NCI-H345 treated with DMSO at 0.1 percent for 48 hours (cell line): ENCODE results near the gene CNTNAP5.

Experiments used
- DNase-seq: peaks from one replicate; lab custom pipeline; 2025; ENCODE audit not compliant: unreplicated experiment; lab: John Stamatoyannopoulos, UW

The CNTNAP5 gene

DNA sequence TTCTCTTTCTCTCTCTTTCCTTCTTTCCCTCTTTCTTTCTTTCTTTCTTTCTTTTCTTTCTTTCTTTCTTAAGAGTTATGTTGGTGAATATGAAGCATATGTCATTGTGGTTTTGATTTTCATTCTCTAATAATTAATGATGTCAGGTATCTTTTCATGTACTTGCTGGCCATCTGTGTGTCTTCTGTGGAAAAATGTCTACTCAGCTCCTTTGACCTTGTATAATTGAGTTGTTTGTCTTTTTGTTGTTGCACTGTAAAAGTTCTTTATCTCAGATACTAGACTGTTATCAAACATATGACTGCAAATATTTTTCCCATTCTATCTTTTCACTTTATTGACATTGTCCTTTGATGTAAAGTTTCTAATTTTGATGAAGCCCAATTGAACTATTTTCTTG is 645.1 kb downstream of the CNTNAP5 start:
- no peak for DNase-seq

DNA sequence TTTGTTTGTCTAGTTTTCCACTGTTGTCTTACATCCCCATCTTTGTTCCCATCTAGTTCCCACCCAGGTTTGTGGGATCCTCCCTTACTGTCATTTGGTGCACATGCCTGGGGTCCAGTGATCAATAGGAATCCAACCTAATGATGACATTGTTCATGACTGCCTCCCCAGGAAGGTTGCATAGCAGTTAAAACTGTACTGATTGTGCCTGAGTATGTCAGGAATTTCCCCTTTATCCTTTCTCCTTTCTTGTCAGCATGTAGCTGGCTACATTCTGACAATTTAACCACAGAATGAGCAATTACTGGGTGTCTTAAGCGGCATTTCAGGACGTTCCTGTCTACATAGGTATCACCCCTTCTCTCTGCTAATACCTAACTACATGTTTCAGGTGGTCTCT is 653.0 kb downstream of the CNTNAP5 start:
- no peak for DNase-seq

DNA sequence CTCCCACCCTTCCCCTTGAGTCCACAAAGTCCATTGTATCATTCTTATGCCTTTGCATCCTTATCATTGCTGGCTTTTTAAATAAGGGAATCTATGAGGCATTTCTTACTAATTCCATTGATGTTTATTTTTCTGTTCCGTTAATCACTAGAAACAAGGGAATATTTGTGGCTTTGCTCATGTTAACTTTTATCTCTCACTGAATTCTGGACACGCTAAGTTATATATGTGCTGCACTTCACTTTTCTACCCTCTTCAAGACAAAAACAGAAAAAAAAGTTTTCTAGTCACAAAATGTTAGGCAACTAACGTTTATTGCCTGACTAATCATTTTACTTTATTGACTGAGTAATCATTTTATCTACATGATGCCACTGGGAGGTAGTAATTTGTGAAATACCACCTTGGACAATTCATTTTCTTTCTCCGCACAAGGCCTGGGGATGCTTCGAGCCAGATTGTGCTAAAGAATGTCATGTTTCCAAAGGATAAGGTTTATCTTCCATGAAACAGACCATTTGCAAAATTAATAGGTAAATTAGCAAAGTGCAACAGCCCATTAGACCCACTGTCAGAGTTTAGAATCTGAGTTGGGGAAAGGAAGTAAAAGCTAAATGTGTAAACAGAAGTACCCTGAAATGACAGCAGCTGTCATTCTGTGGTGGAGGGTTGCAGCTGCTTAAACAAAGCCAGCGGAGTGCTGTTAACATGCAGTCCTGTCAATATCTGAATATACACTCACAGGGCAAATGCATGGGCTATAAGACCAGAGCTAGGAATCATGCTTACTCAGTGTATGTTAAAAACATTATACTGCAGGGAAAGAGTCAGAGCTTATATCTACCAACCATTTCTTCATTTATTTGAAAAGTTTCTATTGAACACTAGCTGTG is 658.7 kb downstream of the CNTNAP5 start:
- peak; percentile 74 for DNase-seq

DNA sequence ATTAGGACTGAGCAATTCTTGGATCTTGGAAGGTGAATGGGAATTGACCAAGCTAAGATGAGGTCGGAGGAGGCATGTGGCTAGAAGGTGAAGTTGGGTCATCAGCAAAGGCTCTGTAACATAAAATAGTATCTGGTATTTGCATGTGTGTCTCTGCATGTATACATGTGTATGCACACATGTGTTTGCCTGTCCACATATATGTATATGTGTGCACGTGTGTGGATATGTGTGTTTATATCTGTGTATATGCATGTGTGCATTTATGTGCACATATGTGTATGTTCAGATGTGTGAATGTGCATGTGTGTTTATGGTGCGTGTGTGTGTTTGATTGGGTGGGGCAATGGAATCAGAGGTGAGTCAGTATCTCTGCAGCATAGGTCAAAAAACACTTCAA is 664.3 kb downstream of the CNTNAP5 start:
- DNase-seq = no peak

DNA sequence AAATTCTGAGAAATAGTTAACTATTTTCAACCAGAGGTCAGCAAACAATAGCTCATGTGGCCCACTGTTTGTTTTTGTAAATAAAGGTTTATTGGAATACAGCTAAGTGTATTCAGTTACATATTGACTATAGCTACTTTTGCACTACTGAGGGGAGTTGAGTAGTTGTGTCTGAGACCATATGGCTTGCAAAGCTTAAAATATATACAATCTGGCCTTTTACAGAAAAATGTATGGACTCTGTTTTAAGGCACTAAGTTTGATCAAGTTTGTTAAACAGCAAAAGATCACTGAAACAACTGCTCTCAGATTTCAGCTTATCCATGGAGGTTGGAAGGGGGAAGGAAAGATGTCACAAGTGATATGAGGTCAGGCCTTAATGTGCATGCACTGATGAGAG is 667.1 kb downstream of the CNTNAP5 start:
- DNase-seq = no peak

DNA sequence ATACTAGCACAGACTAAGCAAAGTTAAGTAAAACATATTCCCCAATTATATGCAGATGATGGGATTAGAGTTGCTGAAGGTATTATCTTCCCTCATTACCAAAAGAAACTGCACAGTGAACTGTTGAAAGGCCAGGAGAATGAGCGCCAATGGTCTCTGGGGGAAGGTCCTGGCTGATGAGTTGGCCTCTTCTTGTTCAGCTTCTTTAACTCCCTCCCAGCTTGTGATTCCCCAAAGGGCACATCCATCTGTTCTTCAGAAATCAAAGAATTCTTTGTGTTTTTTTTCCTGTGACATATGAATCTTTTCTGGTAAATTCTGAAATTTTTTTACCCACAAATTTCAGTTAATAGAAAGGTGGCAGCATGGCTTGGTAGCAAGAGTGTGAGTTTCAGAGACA is 667.6 kb downstream of the CNTNAP5 start:
- DNase-seq = no peak

DNA sequence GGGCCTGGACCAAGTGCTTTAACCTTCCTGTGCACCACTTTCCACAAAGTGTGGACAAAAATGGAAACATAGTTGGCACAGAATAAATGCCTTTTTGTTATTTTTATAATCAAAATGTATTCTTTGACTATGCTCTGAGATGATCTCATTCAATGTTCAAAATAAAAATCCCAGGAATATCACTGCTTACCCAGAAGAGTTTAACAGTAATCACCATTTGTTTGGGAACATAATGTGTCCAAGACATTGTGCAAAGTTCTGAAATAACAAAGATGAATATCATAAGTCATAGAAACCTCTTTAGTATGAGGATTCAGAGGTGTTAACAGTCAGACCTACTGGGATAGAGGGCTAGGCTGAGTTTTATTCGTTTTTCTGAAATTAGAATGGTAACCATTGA is 668.1 kb downstream of the CNTNAP5 start:
- DNase-seq = no peak

DNA sequence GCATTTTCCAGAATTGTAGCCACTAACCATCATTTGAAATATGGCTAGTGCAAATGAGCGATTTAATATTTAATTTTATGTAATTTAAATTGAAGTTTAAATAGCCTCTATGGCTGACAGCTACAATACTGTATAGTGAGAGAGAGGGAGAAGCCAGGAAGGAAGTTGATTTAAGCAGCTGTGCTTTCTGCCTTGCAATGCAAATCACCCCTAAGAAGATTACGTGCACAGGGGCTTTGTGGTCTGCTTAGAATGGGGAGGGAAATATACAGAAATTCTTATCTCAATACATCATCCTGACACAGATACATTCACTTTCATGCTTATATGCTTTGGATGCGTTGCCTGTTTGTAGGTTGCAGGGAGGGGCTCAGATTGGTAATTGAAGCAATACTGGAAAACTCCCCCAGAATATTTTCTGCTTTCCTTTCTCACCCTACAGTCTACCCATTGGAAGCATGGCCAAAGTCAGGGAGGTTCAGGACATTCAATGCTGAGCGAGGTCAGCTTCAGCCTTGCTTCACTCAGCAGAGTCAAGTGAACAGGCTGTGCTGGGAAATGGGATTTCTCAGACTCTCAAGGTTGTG is 674.0 kb downstream of the CNTNAP5 start:
- DNase-seq = no peak

DNA sequence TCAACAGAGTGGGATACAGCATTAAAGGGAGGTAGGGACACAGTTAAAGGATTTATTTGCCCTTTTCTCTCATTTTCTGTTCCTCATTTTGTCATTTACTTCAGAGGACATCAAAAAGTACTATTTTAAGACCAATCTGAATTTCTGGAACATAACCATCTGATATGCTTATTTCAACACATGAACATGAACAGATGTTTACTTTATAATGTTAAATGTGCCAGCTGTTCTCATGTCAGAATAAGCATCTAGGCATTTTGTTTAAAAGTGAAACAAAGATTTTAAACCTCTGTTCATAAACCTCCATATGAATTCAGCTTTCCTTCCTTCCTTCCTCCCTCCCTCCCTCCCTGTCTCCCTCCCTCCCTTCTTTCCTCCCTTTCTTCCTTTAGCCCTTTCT is 677.7 kb downstream of the CNTNAP5 start:
- DNase-seq = no peak

DNA sequence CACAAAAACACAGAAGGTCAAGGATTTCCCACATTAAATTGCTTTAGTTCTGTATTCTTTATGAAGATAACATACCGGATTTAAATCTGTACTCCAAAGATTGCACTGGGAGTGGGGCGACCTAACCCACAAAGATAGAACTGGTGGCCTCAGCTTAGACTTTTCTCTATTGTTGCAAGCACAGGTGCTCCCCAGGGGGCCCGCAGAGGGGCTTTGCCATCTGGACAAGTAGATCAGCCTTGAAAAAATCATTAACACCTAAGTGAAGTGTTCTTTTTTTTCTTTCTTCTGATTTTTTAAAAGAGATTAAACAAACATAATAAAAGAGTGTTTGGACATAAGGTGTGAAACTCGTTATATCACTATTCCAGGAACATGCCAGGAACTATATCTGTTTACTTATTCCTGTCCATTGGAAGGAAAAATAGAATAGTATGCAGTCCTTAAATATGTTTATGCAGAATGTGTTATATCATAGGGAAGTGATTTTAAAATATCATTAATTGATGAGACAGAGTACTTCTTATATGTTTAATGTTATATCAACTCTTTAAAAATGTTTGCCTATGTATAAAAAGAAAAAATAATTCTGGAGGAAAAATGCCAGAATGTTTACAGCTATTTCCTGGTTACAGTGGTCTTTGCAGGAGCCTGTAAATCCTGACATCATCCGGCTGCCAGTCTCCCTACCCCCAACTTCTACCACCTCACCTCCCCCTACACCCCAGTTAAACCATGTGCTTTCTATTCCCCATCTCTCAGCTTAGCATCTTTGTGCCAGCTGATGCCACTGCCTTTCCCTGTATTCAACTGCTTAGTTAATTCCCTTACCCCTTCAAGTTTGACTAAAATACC is 679.2 kb downstream of the CNTNAP5 start:
- DNase-seq = no peak

DNA sequence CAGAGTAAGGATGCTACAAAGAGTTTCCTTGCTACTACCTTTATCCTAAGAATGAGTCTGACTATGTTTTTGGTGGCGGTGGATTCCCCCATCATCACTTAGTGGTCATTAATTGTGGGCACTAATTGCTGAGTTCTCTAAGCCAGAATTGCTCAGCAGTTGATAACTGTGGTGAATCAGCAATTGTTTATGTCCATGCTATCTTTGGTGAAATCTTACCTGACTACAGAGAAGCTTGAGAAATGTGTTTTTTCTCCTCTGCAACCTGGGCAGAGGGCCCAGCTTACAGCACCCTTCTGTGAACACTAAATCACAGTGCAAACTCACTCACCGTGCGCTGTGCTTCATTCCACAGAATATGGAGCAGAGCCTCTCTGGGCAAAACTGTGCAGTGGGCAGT is 683.6 kb downstream of the CNTNAP5 start:
- no peak for DNase-seq

DNA sequence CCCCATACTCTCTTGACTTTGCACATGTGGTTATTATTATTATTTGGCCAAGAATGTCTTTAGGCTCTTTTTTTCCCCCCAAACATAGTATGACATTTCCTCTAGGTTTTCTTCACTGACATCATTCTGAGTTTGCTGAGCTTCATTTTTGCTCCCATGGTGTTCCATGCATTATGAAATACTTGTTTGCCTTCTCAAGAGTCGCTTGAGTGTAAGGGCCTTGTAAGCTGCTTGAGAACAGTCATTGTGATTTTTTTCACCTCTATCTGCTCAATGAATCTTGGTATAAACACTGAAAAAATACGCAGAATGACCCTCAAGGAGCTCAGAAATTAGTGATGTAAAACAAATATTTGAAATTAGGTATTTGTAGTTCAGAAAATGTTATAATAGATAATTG is 688.9 kb downstream of the CNTNAP5 start:
- no peak for DNase-seq

DNA sequence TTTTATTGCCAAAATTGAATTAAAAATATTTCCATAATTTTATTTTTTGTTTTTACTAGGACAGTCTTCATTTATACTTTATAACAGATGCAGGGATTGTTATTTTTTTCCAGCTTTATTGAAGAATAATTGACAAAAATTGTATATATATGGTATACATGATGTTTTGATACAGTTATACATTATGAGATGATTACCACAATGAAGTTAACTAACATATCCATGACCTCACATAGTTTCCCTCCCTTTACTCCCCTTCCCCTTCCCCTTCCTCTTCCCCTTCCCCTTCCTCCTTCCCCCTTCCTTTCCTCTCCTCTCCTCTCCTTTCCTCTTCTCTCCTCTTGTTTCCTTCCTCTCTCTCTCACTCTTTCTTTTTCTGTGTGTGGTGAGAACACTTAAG is 700.1 kb downstream of the CNTNAP5 start:
- no peak for DNase-seq

DNA sequence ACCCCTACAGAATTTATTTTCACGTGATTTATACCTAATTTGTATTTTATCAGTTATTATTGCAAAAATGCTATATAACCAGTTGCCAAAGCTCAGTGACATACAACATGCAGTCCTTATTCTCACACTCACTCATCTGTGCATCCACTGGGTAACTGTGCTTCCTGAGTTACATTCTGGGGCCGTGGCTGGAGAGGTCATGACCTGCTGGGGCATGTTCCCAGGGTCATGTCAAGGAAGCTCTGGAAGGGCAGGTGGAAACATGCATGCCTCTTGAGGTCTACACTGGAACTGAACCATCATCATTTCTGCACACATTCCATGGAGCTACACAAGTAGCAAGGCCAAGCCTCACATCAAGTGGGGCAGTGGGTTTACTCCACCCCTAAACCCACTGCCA is 715.5 kb downstream of the CNTNAP5 start:
- DNase-seq = no peak

DNA sequence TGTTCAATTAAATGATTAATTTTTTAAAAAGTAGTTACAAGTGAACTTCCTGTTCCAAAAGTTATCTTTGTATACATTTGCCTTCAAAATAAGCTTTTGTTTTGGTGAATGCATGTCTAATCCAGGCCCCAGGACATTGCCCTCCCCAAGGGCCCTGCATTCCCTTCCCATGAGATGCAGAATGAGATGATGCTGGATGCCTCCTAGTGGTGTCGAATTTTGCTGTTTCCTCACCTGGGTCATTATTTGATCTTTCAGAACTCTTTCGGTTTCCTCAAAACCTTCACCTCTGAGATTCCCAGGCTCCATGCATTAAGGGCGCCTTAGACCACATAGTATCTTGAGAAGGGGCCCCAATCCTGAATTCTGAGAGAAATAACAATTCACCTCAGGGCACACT is 728.8 kb downstream of the CNTNAP5 start:
- DNase-seq = no peak

DNA sequence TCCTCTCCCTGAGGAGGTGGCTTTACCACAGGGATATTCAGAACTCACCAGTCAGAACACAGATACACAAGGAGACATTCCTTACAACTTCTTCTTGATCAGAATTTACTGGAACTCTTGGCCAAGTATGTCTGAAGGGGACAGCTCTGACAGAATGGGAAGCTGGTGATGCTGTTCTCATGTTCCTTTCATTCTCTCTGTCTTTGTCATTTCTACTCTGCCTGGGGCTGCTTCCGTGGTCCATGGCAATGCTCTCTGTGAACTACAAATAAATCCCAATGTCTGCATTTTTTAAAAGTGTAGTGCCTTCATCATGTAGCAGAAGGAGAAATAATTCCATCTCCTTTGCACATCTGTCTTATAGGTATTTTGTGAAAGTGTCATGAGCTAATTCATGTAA is 730.3 kb downstream of the CNTNAP5 start:
- no peak for DNase-seq

DNA sequence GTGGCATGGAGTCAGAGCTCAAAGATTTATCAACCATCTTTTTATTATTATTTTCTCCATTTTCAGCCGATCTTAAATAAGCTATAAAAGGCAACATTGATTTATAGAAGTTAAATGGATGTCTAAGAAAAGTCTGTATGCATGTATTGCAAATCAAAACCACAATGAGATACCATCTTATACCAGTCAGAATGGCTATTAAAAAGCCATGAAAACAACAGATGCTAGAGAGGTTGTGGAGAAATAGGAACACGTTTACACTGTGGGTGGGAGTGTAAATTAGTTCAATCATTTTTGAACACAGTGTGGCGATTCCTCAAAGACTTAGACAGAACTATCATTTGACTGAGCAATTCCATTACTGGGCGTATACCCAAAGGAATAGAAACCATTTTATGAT is 731.0 kb downstream of the CNTNAP5 start:
- no peak for DNase-seq

DNA sequence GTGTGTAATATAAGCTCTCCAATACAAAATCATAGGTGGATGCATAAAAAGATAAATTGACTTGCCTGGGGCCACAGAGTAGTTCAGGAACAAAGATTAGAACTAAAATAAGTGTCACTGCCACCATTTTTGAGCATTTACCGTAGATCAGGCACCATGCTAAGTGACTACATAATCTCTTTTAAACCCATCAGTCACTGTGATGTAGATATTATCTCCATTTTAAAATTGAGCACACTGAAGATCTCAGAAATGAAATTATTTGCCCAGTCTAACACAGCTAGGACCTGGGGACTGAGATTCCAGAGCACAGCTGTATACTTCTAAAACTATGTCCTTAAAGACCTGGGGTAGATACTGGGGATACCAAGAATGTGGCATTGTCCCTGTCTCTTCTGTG is 737.3 kb downstream of the CNTNAP5 start:
- no peak for DNase-seq

DNA sequence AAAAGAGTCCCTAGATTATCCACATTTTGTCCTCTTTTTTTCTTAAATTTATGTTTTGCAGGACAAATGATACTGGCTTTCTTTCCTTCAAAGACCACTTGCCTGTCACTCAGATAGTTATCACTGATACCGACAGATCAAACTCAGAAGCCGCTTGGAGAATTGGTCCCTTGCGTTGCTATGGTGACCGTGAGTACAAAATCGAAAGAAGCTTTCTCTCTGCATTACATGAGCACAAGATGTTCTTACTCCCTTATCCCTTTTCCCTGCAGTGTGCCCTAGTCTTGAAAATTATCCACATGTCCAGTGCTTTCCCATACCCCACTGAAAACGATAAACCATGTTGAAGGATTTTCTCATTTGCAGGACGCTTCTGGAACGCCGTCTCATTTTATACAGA is 738.5 kb downstream of the CNTNAP5 start:
- DNase-seq = no peak

DNA sequence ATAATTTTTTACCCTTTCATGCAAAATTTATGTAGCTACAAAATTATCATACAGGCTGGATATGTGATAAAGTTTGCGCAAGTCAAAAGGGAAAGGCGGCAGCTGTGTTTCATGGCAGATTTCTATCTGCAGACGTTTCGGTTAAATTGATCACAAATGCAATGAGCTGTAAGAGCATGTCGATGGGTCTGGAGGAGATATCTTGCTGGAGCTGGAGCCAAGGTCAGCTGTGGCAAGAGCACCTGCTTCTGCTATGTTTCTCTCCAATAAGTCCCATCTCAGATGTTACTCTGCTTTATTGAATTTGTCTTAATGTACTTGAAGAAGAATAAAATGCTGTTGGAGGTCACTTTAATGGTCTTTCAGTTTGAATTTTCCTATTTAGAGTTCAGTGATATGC is 749.7 kb downstream of the CNTNAP5 start:
- DNase-seq = no peak

DNA sequence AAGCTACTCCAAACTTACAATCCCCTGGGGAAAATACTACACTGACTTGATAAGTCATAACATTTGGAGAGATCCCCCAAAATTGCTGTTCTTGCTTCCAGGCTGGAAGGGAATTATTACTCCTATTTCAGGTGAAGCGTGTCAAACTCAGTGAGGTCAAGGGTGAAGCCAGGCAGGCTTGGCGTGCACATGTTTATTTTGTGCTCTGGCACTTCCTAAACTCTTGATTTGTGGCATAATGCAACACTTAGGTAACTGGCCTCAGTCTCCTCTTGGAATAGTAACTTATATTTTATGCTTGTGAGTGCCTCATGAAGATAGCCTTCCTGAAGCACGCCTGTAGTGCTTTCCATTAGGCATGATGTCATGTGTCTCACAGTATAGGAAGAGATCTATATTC is 751.2 kb downstream of the CNTNAP5 start:
- DNase-seq = no peak

DNA sequence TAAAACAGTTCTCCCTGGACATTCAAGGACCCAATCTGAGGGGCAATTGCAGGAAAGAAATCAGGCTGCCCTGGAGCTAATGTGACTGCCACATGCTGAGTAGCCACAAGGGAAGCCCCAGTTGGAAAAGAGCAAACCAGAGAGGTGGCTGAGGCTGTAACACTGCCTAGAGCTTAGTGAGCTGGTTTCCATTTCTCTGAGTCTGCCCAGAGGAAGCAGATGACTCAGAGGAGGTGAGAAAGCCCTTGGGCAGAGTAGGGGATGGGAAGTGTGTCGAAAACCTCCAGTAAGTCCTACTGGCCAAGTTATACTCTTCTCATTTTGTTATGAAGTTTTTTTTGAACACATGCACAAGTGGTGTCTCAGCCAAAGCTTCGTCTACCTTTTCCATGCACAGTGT is 753.0 kb downstream of the CNTNAP5 start:
- no peak for DNase-seq
